ENCODE data around the gene IER5L.

The IER5L gene

GRCh38 chr9:129177791-129178567 lies at the start of gene IER5L:
TSS of gene IER5L (minus strand) at chr9:129178261. CDS start at chr9:129178052, 209 bp downstream.
- peak; percentile 74 for DNase-seq (ENCODE audit: low read depth)

- no peak for DNase-seq (ENCODE audit: low read depth)
Measured at GRCh38 chr9:129227843-129228189, 49.8 kb upstream of the IER5L start.

- DNase-seq (ENCODE audit: low read depth) = no peak
Measured at GRCh38 chr9:129225815-129226214, 47.8 kb upstream of the IER5L start.

GRCh38 chr9:129225490-129225778 lies 47.4 kb upstream of the IER5L start:
- DNase-seq (ENCODE audit: low read depth) = no peak

DNA sequence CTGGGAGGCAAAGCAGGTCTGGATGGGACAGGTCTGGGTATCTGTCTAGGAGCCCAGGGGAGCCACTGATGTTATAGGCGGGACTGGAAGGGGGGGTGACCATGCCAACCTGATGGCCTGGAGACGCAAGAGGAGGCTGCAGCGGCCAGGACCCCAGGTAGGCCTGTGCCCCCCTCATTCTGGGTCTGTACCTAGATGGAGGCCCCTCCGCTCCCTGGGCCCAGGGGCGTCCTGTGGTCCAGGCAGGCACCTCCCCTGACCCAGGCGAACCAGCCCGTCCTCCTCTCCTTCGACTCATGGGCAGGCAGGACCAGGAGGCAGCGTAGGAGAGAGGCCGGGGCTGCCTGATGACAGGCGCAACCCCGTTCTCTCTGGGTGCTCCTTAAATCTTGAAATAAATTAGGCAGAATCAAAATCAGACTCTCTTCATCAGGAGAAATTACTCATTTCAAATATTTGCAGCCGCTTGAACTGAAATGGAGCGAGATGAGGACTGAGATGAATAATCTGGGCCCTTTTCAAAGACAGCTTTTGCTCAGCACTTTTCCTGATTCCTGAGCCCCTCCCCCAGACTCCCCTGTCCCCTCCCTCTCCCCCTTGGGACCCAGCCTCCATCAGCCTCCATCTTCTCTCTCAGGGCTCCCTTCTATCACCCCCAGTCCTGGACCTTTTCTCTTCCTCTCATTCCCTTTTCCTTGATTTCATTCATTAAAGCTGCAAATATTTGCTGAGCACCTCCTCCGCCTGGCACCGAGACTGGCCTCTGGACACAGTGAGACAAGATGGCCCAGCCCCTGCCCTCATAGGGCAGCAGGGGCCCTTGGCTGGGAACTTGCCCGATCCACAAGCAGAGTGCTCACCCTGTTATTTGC lies 46.8 kb upstream of the IER5L start:
- no peak for DNase-seq (ENCODE audit: low read depth)

DNA sequence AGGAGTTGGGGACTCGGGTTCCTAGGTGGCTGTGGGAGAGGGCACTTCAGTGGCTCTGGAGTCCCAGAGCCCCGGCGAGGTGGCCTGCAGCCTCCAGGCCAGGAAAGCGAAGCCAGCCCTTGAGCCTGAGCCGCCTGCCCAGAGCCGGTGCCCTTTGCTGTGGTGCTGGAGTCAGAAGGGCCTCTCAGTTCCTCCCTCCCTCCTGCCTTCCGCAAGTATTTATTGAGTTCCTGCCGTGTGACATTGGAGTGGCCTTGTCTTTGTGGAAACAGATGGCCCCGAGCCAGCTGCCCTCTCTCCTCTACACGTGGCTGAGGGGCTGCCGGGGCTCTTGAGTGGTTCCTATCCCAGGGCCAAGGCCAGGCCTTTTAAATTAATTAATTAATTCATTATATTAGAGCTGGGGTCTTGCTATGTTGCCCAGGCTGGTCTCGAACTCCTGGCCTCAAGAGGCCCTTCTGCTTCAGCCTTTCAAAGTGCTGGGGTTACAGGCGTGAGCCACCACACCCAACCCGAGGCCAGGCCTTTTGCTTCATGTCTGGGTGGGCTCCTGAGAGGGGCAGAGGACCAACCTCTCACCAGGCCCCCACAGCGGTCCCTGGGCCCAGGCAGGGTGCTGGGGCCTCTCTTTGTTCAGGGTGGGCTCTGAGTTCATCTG lies 45.6 kb upstream of the IER5L start:
- no peak for DNase-seq (ENCODE audit: low read depth)

DNA sequence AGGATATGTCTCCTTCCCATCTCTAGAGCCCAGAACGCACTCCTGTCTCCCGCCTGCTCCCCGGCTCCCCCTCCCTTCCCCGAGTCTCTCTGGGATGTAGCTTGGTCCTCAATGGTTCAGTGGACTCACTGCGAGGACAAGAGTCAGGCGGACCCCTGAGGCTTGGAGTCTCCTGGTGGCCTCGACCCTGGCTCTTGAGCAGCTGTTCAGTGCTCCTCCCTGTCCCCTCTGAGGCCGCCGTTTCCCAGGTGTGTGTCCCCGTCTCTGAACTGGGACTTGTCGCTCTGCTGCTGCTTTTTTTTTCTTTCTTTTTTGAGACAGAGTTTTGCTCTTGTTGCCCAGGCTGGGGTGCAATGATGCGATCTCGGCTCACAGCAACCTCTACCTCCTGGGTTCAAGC lies 44.8 kb upstream of the IER5L start:
- no peak for DNase-seq (ENCODE audit: low read depth)

GRCh38 chr9:129221979-129222635 lies 44.0 kb upstream of the IER5L start:
- DNase-seq (ENCODE audit: low read depth) = no peak

GRCh38 chr9:129221233-129221632 lies 43.2 kb upstream of the IER5L start:
- DNase-seq (ENCODE audit: low read depth) = no peak

DNA sequence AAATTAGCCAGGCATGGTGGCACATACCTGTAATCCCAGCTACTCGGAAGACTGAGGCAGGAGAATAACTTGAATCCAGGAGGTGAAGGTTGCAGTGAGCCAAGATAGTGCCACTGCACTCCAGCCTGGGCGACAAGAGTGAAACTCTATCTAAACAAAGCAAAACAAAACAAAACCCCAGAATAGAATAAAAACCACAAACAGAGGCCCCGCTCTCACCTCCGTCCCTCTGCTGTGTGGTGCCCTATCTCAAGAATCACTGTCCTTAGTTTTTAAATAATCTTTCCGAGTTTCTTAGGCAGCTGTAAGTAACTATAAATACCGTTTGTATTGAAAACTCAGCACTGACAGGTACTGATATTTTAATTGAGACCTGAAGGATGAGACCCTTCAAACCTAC lies 42.7 kb upstream of the IER5L start:
- DNase-seq (ENCODE audit: low read depth) = no peak

DNA sequence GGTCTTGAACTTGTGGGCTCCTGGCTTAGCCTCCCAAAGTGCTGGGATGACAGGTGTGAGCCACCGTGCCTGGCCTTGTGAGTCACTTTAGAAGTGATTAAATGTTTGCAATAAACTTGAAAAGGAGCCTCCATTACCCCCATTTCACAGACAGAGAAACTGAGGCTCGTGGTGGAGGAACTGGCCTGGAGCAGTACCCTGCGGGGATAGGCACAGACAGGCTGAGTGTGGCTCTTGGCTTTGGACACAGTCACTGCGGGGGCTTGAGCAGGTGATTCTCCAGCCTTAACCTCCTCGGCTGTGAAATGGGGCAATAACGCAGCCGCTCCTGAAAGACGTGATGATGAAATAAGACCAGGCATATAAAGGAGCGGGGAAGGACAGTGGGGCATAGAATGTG lies 40.9 kb upstream of the IER5L start:
- no peak for DNase-seq (ENCODE audit: low read depth)

GRCh38 chr9:129218272-129218625 lies 40.2 kb upstream of the IER5L start:
- no peak for DNase-seq (ENCODE audit: low read depth)

DNA sequence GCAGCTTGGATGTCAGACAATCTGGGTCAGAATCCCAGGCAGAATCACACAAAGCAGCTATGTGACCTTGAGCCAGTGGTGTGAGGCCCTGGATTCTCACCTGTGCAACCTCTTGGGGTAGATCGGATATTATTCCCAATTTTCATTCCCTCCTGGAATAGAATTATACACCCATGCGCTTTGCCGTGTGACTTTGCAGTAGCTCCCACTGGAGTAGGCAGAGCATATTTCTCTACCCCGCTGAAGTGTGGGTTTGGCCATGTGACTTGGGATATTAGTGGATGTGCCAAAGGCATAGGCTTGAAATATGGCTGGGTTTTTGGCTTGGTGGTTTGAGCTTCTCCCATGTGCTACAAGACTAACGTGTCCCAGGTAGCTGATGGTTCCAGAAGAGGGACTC lies 35.5 kb upstream of the IER5L start:
- no peak for DNase-seq (ENCODE audit: low read depth)

DNA sequence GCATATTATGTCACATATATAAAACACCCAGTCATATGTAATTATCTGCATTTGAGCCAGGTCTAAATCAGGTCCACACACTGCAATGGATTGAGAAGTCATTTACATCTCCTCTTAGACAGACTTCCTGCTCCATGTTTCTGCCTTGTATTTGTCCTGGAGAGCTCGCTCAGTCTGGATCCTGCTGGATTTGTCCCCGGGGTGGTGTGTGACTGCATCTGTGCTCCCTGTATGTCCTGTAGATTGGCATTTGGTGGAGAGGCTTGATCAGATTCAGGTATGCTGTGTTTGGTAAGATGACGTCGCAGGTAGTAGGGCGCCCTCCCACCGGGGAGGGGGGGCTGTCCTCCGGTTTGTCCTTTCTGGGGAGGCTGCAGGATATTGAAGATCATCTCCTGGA lies 33.6 kb upstream of the IER5L start:
- DNase-seq (ENCODE audit: low read depth) = no peak

GRCh38 chr9:129210125-129210524 lies 32.1 kb upstream of the IER5L start:
- DNase-seq (ENCODE audit: low read depth) = no peak

DNA sequence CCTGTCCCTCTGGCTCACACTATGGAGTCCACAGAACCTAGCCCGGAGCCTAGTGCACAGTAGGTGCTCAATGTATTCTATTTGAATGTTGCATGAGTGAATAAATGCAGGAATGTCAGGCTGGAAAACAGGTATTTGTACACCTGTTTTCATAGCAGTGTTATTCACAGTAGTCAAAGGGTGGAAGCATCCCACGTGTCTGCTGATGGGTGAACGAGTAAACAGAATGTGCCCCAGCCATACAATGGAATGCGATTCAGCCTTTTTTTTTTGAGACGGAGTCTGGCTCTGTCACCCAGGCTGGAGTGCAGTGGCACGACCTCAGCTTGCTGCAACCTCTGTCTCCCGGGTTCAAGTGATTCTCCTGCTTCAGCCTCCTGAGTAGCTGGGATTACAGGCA lies 31.5 kb upstream of the IER5L start:
- DNase-seq (ENCODE audit: low read depth) = no peak

DNA sequence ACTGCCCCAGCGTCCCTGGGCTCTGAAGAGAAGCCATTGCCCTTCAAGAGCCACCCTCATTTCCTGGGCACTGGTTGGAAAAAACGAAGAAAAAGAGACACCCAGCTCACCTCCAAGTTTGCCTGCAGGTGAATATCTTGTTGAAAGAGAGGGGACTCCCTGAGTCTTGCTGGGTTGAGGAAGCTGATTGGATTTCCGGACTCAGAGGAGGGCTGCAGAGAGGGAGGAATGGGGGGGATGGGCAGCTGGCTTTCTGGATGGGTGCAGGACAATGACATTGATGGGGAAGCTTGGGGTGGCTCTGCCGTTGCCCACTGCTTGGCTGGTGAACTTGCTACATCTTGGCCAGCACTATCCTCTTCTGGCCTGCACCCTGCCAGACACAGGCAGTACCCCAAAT lies 31.0 kb upstream of the IER5L start:
- no peak for DNase-seq (ENCODE audit: low read depth)

DNA sequence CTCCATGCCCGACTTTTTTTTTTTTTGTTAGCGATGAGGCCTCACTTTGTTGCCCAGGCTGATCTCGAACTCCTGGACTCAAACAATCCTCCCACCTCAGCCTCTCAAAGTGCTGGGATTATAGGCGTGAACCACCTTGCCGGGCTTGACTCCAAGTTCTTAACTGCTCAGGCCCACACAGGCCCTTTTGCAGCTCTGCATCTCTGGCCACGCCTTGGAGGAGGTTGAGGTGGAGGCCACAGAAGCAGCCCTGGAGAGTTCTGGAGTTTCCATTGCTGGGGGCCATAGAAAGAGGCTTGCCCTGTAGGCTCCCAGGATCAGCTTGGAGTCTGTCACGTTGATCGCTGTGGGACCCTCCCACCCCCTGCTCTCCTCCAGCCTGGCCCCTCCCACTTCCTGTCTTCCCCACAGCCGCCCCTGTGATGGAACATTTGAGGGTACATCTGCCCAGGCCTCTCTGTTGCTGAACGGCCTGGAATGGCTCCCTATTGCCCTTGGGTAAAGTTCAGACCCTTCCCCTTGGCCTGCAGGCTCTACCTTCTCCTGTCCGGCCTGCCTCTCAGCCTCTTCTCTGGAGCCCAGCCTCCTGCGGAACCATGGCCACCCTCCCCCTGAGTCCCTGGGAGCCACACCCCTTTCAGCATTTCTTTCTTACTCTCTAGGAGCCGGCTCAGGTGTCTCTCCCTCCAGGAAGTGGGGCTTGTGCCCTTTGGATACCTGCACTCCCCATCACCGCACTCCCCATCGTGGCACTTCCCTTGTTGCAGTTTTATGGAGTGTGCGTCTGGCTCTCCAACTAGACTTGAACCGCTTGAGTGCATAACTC lies 30.4 kb upstream of the IER5L start:
- DNase-seq (ENCODE audit: low read depth) = no peak

DNA sequence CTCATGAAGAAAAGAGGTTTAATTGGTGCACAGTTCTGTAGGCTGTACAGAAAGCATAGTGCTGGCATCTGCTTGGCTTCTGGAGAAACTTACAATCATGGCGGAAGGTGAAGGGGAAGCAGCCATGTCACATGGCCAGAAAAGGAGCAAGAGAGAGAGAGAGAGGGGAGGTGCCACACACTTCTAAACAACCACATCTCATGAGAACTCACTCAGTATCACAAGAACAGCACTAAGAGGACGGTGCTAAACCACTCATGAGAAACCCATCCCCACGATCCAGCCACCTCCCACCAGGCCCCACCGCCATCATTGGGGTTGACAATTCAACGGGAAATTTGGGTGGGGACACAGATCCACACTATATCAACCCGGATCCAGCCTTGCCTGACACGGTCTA lies 28.8 kb upstream of the IER5L start:
- DNase-seq (ENCODE audit: low read depth) = no peak

GRCh38 chr9:129206401-129206800 lies 28.3 kb upstream of the IER5L start:
- no peak for DNase-seq (ENCODE audit: low read depth)

DNA sequence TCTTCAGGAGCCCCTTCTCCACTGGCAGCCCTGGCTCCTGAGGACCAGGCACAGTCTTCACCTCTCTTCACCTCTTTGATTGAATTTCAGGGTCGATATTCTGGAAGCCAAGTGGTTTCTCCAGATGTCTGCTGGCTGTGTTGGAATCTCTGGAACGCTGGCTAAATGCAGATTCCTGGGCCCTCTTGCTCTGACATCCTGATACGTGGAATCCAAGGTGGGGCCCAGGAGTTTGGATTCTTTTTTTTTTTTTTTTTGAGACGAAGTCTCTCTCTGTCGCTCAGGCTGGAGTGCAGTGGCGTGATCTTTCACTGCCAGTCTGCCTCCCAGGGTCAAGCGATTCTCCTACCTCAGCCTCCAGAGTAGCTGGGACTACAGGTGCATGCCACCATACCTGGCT lies 26.8 kb upstream of the IER5L start:
- DNase-seq (ENCODE audit: low read depth) = no peak

GRCh38 chr9:129203556-129203909 lies 25.5 kb upstream of the IER5L start:
- DNase-seq (ENCODE audit: low read depth) = no peak

All from HS-5 (cell line).